Thyroid gland (tissue), 4 donors: ENCODE data around the gene SLC17A9.

Experiments used
- CTCF ChIP-seq, 6 experiments: fragments of 200-600 bp in 3 of 6; fragments of 450-650 bp in 3 of 6; sonication (generic) in 3 of 6; IDR thresholded peaks; one replicate each; pipeline ENCODE4 v1.5.1; 2016 to 2019; ENCODE audit warnings: antibody characterized with exemption in 6 of 6, mild to moderate bottlenecking in 2 of 6, inconsistent platforms in 1 of 6, moderate library complexity in 1 of 6
- POLR2A ChIP-seq, 2 donors: fragments of 450-650 bp; IDR thresholded peaks; one replicate each; pipeline ENCODE4 v1.6.1; 2017; ENCODE audit warnings: antibody characterized with exemption in 2 of 2, mild to moderate bottlenecking in 2 of 2, moderate library complexity in 1 of 2

GRCh38 chr20:62984666-62985443 is 32.3 kb downstream of the SLC17A9 start:
- no peak for TF ChIP-seq POLR2A (IDR thresholded peaks at IDR 0.05)
- no peak for TF ChIP-seq CTCF (IDR thresholded peaks at IDR 0.05)
